PC-3 (cell line): ENCODE data around the gene MACROD2.

Experiments used
- EZH2phosphoT487 ChIP-seq: fragments of 300-600 bp; sonication (generic); IDR thresholded peaks from 2 replicates; pipeline ENCODE4 v1.6.1; 2018; ENCODE audit warnings: mild to moderate bottlenecking, antibody characterized with exemption, low read length, borderline replicate concordance
- TF ChIP-seq, protein P1 (sequence below): fragments of 300-600 bp; sonication (generic); conservative IDR thresholded peaks from 2 replicates; pipeline ENCODE4 v1.5.1; 2017; ENCODE audit warnings: antibody characterized with exemption, low read depth, mild to moderate bottlenecking, low read length

DNA sequence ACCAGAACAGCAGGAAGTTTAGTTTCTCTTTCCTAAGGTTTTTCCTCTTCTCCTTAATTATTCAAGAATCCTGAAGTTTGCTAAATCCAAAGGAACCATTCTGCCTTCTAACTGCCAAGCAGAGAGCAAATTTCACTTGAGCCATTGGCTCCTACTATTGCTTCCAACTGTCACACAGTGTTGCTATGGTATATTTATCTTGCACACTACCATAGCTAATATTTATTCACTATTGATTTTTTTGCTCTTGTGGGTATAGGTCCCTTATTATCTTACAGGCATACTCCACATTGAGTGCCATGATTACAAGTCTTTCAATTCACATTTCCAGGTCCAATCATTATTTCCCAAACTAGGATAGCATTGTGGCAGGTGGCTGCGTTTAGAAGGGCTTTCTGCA is 608.8 kb downstream of the MACROD2 start:
- TF ChIP-seq, protein P1, sequence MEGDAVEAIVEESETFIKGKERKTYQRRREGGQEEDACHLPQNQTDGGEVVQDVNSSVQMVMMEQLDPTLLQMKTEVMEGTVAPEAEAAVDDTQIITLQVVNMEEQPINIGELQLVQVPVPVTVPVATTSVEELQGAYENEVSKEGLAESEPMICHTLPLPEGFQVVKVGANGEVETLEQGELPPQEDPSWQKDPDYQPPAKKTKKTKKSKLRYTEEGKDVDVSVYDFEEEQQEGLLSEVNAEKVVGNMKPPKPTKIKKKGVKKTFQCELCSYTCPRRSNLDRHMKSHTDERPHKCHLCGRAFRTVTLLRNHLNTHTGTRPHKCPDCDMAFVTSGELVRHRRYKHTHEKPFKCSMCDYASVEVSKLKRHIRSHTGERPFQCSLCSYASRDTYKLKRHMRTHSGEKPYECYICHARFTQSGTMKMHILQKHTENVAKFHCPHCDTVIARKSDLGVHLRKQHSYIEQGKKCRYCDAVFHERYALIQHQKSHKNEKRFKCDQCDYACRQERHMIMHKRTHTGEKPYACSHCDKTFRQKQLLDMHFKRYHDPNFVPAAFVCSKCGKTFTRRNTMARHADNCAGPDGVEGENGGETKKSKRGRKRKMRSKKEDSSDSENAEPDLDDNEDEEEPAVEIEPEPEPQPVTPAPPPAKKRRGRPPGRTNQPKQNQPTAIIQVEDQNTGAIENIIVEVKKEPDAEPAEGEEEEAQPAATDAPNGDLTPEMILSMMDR, result no peak
- TF ChIP-seq EZH2phosphoT487, result no peak
